Caco-2 (cell line): Measurements from ENCODE around the gene NUP210. TPM values are rescaled to one million over a fixed set of nuclear protein-coding genes. Genes with fewer than 3 reads are reported as not detected.

Experiments
- BruUV-seq: library from RNA; stranded (reverse); fragments of 400-500 nt; replicated peaks from 2 replicates; lab custom pipeline; 2021; lab: Mats Ljungman, UMichigan
- CTCF ChIA-PET: fragments of 300-600 bp; sonication (Branson Sonifier 250); formaldehyde crosslinking; loops from one replicate; lab custom pipeline; 2022; ENCODE audit warnings: antibody characterized with exemption; lab: Charles Lee
- POLR2A ChIA-PET: fragments of 300-600 bp; sonication (Branson Sonifier 250); formaldehyde crosslinking; loops from one replicate; lab custom pipeline; 2022; ENCODE audit warnings: antibody characterized with exemption; lab: Charles Lee
- DNase-seq, 2 experiments: peaks; one replicate each; pipeline versions ENCODE4 v3.0.0 to v3.0.0-alpha.2; 2020 to 2022
- H3K27me3 ChIP-seq: replicated peaks from 2 replicates; pipeline ENCODE4 v1.6.0; 2011; ENCODE audit warnings: low read length; ENCODE audit not compliant: control insufficient read depth, insufficient read depth
- H3K36me3 ChIP-seq: 2 replicates; pipeline ENCODE4 v1.5.1; 2011; ENCODE audit warnings: low read length; ENCODE audit not compliant: control insufficient read depth, insufficient read depth
- H3K4me1 ChIP-seq: fragments of 250-450 bp; sonication (Bioruptor Pico); 2 replicates; pipeline ENCODE4 v1.5.1; 2020; ENCODE audit warnings: mild to moderate bottlenecking
- H3K4me3 ChIP-seq: 2 replicates; pipeline ENCODE4 v1.5.1; 2011; ENCODE audit warnings: low read depth, mild to moderate bottlenecking, control low read depth, low read length
- H3K9me3 ChIP-seq: fragments of 250-450 bp; sonication (Bioruptor Pico); 2 replicates; pipeline ENCODE4 v1.5.1; 2020; ENCODE audit warnings: mild to moderate bottlenecking, moderate library complexity
- H3K27ac Mint-ChIP-seq: one replicate; pipeline ENCODE4 v1.8.0; 2022; ENCODE audit warnings: mixed read lengths; ENCODE audit not compliant: unreplicated experiment
- H3K27me3 Mint-ChIP-seq: one replicate; pipeline ENCODE4 v1.8.0; 2022; ENCODE audit warnings: mixed read lengths; ENCODE audit not compliant: insufficient read depth, unreplicated experiment
- H3K36me3 Mint-ChIP-seq: one replicate; pipeline ENCODE4 v1.8.0; 2022; ENCODE audit warnings: mild to moderate bottlenecking, mixed read lengths; ENCODE audit not compliant: insufficient read depth, unreplicated experiment
- H3K4me1 Mint-ChIP-seq: one replicate; pipeline ENCODE4 v1.8.0; 2022; ENCODE audit warnings: low read depth, mixed read lengths; ENCODE audit not compliant: unreplicated experiment
- H3K4me3 Mint-ChIP-seq: one replicate; pipeline ENCODE4 v1.8.0; 2022; ENCODE audit warnings: mild to moderate bottlenecking, moderate library complexity, mixed read lengths; ENCODE audit not compliant: unreplicated experiment
- H3K9me3 Mint-ChIP-seq: one replicate; pipeline ENCODE4 v1.8.0; 2022; ENCODE audit warnings: mixed read lengths; ENCODE audit not compliant: unreplicated experiment
- CTCF ChIP-seq, 2 experiments: fragments of 200-600 bp in 1 of 2; IDR thresholded peaks; 1 replicate in 1 of 2; 2 replicates in 1 of 2; pipeline versions ENCODE4 v1.5.1 to v1.8.0; 2011 to 2022; ENCODE audit warnings: antibody characterized with exemption in 1 of 2, control low read depth in 1 of 2, inconsistent platforms in 1 of 2, low read depth in 1 of 2, low read length in 1 of 2, mild to moderate bottlenecking in 1 of 2, moderate library complexity in 1 of 2; ENCODE audit not compliant: insufficient read depth in 1 of 2, severe bottlenecking in 1 of 2, unreplicated experiment in 1 of 2
- intact Hi-C: fragments of 100-400 bp; cut with micrococcal nuclease; formaldehyde crosslinking; loops from one replicate; pipeline ENCODE4 v1.10.0; 2022; ENCODE audit not compliant: unreplicated experiment
- total RNA-seq: library from RNA; stranded (reverse); gene quantifications from 2 replicates; pipeline ENCODE4 v1.2.3, GENCODE V29; 2022

Gene NUP210
- total RNA-seq, 1 experiment from 2014 or later, result 63.7 TPM

DNA sequence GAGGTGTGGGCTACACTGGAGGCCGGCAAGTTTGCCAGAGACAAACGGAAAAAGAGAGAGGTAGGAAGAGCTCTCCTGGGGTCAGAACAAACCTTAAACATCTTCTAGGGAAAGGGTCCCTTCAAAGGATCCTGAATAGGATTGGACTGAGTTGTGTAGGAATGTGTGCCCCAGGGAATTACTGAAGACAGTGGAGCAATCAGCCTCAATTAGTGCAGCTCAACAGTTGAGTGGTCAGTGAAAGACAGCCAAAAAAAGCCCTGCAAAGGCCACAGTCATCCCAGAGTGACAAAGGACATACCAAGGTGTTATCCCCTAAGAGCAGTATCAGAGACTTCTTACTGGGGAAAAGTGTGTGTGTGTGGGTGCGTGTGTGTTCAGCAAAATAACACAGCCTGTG, 70.3 kb downstream of the NUP210 start:
- POLR2A ChIA-PET, result no interaction called here
- no peaks in the 10 kb centered on the region for H3K9me3 ChIP-seq
- Mint-ChIP-seq H3K36me3 (peaks cover 35% of the 10 kb centered on the region), H3K27me3 (no peaks in the 10 kb centered on the region), H3K4me1 (no peaks in the 10 kb centered on the region), H3K27ac (no peak overlapping the region), H3K4me3 (no peak overlapping the region), H3K9me3 (no peaks in the 10 kb centered on the region)
- peaks cover 1% of the 10 kb centered on the region; the same call in 1 of the 2 replicates for H3K36me3 ChIP-seq
- BruUV-seq, result no TSS peak
- CTCF ChIA-PET, result no interaction called here
- no peak for TF ChIP-seq CTCF (IDR thresholded peaks at IDR 0.05; ENCODE audit: insufficient read depth in 1 of 2, low read depth in 1 of 2, low read length in 1 of 2, severe bottlenecking in 1 of 2, unreplicated experiment in 1 of 2)
- intact Hi-C loops, result loop anchor here (5.0 kb wide), 1 partner anchor 102 kb away; no protein-coding TSS in a partner anchor
- no peaks in the 10 kb centered on the region for H3K27me3 ChIP-seq
- no peaks in the 10 kb centered on the region for H3K4me1 ChIP-seq
- no peak for DNase-seq
- H3K4me3 ChIP-seq, result no peak overlapping the region

DNA sequence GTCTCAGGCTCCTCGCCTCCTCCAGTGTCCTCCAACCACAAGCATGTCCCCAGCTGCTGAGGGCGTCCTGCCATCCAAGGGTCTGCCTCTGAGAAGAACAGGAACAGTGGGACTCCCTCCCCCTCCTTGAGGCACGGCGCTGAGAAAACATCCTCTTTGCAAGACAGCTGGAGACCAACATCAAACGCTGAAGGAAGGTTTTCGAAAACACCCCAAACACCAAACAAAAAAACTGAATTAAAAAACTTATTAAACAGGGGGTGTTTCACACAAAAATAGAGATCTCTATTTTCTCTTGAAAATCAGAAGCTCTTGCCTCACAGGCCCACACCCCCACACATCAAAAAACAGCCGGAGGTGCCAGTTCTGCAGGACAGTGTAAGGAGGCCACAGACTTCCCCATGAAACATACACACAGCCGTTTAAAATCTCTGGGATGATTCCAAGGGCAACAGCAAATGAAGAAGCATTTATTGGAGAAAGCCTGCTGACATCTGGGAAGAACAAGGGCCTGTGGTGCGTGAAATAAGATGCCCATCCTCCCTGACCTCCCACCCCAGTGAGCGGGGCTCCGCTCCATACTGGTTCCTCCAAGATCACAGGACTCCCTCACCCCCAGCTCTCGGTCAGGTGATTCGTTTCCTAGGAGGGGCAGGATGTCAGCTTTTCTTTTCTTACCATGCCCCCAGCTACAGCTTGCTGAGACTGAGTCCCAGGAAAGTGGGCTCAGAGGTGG, 71.3 kb downstream of the NUP210 start:
- Histone ChIP-seq H3K4me1 (no peaks in the 10 kb centered on the region), H3K9me3 (no peaks in the 10 kb centered on the region), H3K27me3 (no peaks in the 10 kb centered on the region), H3K4me3 (no peak overlapping the region), H3K36me3 (peaks cover 1% of the 10 kb centered on the region; the same call in 1 of the 2 replicates)
- no peak for TF ChIP-seq CTCF (IDR thresholded peaks at IDR 0.05; ENCODE audit: insufficient read depth in 1 of 2, low read depth in 1 of 2, low read length in 1 of 2, severe bottlenecking in 1 of 2, unreplicated experiment in 1 of 2)
- intact Hi-C loops, result no loop called here
- no peaks in the 10 kb centered on the region for H3K4me1 Mint-ChIP-seq
- H3K27me3 Mint-ChIP-seq, result no peaks in the 10 kb centered on the region
- no peak overlapping the region for H3K27ac Mint-ChIP-seq
- ChIA-PET CTCF (no interaction called here), POLR2A (no interaction called here)
- no peaks in the 10 kb centered on the region for H3K9me3 Mint-ChIP-seq
- no peak overlapping the region for H3K4me3 Mint-ChIP-seq
- peaks cover 37% of the 10 kb centered on the region for H3K36me3 Mint-ChIP-seq
- no TSS peak for BruUV-seq
- no peak for DNase-seq

- Histone ChIP-seq H3K36me3 (peaks cover 1% of the 10 kb centered on the region; the same call in 1 of the 2 replicates), H3K9me3 (no peaks in the 10 kb centered on the region), H3K27me3 (no peaks in the 10 kb centered on the region), H3K4me1 (no peaks in the 10 kb centered on the region), H3K4me3 (no peak overlapping the region)
- no peaks in the 10 kb centered on the region for H3K27me3 Mint-ChIP-seq
- BruUV-seq, result no TSS peak
- no peak for DNase-seq
- TF ChIP-seq CTCF (IDR thresholded peaks at IDR 0.05; ENCODE audit: insufficient read depth in 1 of 2, low read depth in 1 of 2, low read length in 1 of 2, severe bottlenecking in 1 of 2, unreplicated experiment in 1 of 2), result no peak
- H3K36me3 Mint-ChIP-seq, result peaks cover 33% of the 10 kb centered on the region
- H3K9me3 Mint-ChIP-seq, result no peaks in the 10 kb centered on the region
- intact Hi-C loops, result no loop called here
- POLR2A ChIA-PET, result no interaction called here
- no peak overlapping the region for H3K4me3 Mint-ChIP-seq
- CTCF ChIA-PET, result no interaction called here
- H3K4me1 Mint-ChIP-seq, result no peaks in the 10 kb centered on the region
- H3K27ac Mint-ChIP-seq, result no peak overlapping the region
Observed at GRCh38 chr3:13348100-13348499, 72.0 kb downstream of the NUP210 start.
